ENCODE results near the gene FZD1.
A peak's percentile ranks its signal among the peaks of the same experiment; 100 is the strongest.

Gene FZD1

DNA sequence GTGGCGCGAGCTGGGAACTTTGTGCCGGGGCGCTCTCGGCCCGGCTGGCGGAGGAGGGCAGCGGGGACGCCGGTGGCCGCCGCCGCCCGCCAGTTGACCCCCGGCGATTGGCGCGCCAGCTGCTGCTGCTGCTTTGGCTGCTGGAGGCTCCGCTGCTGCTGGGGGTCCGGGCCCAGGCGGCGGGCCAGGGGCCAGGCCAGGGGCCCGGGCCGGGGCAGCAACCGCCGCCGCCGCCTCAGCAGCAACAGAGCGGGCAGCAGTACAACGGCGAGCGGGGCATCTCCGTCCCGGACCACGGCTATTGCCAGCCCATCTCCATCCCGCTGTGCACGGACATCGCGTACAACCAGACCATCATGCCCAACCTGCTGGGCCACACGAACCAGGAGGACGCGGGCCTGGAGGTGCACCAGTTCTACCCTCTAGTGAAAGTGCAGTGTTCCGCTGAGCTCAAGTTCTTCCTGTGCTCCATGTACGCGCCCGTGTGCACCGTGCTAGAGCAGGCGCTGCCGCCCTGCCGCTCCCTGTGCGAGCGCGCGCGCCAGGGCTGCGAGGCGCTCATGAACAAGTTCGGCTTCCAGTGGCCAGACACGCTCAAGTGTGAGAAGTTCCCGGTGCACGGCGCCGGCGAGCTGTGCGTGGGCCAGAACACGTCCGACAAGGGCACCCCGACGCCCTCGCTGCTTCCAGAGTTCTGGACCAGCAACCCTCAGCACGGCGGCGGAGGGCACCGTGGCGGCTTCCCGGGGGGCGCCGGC, 870 bp downstream of the FZD1 start:
- peak; percentile 76 for DNase-seq (ENCODE audit: low spot score)

DNA sequence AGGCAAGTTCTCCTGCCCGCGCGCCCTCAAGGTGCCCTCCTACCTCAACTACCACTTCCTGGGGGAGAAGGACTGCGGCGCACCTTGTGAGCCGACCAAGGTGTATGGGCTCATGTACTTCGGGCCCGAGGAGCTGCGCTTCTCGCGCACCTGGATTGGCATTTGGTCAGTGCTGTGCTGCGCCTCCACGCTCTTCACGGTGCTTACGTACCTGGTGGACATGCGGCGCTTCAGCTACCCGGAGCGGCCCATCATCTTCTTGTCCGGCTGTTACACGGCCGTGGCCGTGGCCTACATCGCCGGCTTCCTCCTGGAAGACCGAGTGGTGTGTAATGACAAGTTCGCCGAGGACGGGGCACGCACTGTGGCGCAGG, 1.4 kb downstream of the FZD1 start:
- DNase-seq (ENCODE audit: low spot score), result no peak

DNA sequence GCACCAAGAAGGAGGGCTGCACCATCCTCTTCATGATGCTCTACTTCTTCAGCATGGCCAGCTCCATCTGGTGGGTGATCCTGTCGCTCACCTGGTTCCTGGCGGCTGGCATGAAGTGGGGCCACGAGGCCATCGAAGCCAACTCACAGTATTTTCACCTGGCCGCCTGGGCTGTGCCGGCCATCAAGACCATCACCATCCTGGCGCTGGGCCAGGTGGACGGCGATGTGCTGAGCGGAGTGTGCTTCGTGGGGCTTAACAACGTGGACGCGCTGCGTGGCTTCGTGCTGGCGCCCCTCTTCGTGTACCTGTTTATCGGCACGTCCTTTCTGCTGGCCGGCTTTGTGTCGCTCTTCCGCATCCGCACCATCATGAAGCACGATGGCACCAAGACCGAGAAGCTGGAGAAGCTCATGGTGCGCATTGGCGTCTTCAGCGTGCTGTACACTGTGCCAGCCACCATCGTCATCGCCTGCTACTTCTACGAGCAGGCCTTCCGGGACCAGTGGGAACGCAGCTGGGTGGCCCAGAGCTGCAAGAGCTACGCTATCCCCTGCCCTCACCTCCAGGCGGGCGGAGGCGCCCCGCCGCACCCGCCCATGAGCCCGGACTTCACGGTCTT, 1.9 kb downstream of the FZD1 start:
- no peak for DNase-seq (ENCODE audit: low spot score)

DNA sequence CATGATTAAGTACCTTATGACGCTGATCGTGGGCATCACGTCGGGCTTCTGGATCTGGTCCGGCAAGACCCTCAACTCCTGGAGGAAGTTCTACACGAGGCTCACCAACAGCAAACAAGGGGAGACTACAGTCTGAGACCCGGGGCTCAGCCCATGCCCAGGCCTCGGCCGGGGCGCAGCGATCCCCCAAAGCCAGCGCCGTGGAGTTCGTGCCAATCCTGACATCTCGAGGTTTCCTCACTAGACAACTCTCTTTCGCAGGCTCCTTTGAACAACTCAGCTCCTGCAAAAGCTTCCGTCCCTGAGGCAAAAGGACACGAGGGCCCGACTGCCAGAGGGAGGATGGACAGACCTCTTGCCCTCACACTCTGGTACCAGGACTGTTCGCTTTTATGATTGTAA, 2.5 kb downstream of the FZD1 start:
- DNase-seq (ENCODE audit: low spot score), result no peak

DNA sequence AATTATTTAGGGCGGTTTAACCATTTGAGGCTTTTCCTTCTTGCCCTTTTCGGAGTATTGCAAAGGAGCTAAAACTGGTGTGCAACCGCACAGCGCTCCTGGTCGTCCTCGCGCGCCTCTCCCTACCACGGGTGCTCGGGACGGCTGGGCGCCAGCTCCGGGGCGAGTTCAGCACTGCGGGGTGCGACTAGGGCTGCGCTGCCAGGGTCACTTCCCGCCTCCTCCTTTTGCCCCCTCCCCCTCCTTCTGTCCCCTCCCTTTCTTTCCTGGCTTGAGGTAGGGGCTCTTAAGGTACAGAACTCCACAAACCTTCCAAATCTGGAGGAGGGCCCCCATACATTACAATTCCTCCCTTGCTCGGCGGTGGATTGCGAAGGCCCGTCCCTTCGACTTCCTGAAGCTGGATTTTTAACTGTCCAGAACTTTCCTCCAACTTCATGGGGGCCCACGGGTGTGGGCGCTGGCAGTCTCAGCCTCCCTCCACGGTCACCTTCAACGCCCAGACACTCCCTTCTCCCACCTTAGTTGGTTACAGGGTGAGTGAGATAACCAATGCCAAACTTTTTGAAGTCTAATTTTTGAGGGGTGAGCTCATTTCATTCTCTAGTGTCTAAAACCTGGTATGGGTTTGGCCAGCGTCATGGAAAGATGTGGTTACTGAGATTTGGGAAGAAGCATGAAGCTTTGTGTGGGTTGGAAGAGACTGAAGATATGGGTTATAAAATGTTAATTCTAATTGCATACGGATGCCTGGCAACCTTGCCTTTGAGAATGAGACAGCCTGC, 3.1 kb downstream of the FZD1 start:
- no peak for DNase-seq (ENCODE audit: low spot score)

DNA sequence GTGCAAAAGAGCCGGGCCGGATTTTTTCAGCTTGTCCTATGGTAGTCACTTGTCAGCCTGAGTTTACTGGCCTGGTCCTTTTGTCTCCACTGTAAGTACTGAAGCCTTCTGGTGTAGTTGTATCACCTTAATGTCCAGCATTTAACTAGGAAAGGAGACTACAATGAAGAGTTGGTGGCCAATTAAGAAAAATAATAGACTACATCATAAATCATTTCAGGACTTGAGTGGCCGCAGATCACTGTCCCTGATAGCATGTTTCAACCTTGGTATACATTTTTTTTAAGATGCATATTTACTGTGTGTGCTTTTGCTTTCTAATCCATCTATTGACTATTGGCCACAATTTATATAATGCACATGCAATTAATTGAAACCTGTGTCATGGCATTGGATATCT, 6.1 kb downstream of the FZD1 start:
- no peak for DNase-seq (ENCODE audit: low spot score)

DNA sequence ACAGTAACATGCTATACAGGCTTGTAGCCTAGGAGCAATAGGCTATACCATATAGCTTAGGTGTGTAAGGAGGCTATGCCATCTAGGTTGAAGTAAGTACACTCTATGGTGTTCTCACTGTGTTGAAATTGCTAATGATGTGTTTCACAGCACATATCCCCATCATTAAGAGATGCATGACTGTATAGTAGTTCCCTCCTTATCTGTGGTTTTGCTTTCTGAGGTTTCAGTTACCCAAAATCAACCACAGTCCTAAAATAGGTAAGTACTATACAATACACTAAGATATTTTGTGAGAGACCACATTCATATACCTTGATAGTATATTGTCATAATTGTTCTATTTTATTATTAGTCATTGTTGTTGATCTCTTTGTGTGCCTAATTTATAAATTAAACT, 12.7 kb downstream of the FZD1 start:
- DNase-seq (ENCODE audit: low spot score), result no peak

DNA sequence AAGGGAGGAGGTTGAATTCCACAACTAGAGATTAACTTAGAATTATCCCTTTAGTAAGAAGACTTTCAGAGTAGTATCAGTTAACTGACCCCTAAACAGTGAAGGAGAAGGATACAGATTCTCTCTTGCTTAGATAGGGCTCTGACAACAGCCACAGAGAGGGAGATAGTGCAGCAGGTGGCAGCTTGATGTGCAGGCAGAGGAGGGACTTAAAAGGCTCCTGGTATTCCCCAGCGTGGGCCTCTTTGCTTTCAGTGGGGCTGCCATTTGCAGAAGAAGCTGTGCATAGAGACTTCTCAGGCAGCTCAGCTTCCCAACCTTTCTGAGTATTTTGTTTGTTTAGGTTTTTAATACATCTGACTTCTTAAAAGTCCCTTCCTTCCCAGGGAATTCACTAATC, 16.0 kb downstream of the FZD1 start:
- DNase-seq (ENCODE audit: low spot score), result no peak

DNA sequence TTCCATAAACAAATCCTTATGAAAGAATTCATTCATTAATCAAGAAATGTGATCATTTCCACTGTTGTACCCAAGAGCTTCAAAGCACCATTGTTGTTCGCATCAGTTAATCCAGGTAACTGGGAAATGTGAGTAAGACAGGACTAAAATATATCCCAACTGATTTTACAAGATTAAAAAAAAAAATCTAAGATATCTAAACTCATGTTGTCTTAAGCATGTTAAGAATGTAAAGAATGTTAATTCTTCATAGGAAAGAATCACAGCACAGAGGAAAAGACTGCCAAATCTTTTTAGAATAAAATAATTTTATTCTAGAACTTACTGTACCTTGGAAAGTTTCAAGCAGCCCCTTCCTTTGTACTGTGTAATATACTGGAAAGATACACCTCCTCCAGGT, 16.4 kb downstream of the FZD1 start:
- DNase-seq (ENCODE audit: low spot score), result no peak

DNA sequence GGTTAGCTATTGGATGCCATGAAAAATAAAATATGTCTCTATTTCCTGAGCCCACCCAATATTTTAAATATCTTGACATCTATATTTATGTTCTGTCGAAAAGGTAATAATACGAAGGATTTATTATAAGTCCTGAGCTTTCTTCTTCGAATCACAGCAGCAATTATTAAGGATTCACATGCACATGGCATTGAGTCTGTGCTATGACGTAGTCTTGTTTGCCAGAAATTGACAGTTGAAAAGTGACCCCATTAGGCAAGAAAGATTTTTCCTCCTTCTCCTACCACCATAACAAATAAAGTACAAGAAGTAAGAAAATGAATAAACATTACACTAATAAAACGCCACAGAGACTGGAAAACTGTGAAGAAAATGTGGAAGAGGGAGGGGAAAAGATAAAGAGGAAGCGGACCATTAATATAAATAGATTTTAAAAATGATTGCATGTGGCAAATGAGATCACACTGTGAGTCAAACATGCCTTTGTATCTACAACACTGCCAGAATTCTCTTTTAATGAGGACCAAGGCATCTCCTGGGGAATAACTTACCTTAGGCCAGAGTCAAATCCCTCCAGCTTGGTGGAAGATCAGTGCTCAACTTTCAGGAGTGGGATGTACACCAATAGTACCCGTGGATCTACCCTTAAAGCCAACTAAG, 21.6 kb downstream of the FZD1 start:
- no peak for DNase-seq (ENCODE audit: low spot score)

DNA sequence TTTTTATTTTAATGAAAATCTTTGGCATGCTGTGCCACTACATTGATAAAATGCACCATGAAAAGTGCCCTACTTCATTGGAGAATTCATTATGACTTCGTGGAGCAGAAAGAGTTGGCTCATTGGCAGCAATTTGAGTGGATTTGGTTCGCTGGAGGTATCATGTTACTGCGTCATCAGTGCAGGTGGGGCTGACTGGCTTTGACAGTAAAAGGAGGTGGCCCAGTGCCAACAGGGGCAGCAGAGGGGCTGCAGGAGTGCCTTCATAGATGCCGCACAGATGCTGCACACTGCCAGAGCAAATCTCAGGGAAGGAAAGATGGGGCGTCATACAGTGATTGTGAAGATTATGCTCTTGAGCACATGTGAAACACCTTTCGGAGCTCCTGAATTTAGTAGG, 22.2 kb downstream of the FZD1 start:
- DNase-seq (ENCODE audit: low spot score), result no peak

DNA sequence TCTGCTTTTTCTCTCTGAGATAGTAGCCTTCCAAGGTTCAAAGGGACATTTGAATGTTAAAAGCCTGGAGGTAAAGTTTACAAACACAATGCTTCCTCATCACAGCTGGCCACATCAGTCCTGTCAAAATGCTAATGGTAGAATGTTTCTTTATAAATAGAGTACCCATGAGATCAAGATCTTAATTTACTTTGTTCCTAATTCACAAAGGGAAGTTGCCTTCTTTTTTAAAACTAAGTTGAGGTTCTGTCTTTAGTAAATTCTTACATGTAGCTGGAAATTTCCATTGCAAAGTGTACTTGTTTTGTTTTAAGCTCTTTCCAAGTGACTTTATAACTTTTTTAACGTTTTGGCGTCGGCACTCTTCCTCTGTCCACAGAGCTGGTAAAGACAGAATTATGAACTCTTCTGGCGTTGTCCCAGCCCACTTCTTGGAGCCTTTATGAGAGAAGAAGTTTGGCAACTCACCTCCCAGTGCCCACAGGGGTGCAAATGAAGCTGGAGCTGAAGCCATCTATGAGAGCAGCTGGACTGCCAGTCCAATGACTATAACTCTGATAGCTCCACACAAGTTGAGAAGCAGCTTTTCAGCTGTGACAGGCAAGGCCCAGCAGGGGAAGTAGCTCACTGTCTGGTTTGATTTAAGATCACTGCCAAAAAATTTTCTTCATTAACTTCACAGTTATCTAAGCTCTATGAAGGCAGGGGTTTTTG, 23.3 kb downstream of the FZD1 start:
- no peak for DNase-seq (ENCODE audit: low spot score)

DNA sequence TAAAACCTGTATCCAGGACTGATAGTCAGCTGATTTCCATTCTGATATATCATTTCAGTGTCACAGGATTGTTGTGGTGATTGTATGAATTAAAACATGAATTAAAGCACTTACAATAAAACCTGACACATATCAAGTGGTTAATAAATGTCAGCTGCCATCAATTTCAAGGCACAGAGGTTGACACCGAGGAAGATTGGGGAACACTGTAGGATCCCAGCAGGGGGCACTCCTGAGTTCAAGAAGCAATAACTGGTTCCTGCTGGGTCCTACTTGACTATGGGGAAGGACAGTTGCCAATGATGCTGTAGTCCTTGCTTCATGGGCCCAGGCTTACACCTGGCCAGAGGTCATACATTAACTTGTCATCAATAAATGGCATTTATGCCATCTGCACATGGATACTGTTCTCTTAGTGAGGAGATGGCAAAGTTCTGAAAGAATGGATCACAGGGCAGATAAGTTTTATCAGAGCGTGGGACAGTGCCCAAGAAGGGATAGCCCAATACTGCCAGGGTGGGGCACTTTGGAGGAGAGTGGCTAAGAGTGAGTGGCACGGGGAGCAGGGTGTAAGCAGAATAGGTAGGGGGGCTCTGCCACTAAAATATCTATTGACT, 24.1 kb downstream of the FZD1 start:
- peak; percentile 54 for DNase-seq (ENCODE audit: low spot score)

DNA sequence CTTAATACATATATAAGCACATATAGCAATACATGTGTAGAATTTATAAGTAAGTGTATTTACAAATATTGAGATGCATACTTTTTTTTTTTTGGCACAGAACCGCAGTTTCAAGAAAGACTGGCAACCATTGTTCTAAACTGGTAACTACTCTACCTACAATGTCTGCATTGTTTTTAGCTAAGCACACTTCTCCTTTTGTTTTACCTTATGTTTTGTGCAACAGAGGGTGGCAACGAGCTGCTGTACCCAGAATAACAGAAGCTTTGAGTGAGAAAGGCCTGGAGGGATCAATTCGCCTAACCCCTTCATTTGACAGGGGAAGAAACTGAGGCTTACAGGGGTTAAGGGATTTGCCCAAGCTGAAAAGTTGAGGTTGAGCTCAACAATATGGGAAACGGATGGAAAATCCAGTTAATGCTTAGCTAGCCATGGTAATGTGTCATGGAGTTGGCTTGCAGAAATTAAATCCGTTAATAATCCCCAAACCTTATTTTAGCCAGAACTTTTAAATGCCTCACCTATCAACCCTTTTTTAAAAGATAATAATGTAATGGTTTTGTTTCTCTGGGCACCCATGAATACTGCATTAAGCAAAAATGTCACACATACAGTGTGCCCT, 25.5 kb downstream of the FZD1 start:
- DNase-seq (ENCODE audit: low spot score), result no peak

DNA sequence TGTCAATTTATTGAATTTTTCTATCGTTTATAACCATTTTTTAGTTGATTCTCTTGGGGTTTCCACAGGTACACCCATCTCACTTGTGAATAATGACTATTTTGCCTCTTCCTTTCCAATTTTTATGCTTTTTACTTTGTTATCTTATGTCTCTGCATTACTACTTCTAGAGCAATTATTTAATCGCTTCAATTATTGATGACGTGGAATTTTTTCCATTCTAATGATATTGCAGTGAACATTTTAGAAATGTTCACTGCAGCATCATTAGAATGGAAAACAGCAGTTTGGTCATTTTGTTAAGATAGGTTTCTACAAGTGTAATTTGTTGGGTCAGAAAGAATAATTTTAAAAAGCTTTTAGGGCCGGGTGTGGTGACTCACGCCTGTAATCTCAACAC, 27.1 kb downstream of the FZD1 start:
- no peak for DNase-seq (ENCODE audit: low spot score)

DNA sequence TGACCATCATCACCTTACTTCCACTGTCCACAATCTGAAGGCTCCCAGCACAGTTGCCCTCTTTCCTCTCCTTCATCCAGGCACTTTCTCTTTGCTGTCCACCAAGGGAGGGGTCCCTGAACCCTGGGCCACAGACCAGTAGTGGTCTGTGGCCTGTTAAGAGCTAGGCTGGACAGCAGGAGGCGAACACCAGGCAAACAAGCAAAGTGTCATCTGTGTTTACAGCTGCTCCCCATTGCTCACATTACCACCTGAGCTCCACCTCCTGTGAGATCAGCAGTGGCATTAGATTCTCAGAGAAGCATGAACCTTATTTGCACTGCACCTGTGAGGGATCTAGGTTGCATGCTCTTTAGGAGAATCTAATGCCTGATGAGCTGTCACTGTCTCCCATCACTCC, 27.7 kb downstream of the FZD1 start:
- DNase-seq (ENCODE audit: low spot score), result no peak

DNA sequence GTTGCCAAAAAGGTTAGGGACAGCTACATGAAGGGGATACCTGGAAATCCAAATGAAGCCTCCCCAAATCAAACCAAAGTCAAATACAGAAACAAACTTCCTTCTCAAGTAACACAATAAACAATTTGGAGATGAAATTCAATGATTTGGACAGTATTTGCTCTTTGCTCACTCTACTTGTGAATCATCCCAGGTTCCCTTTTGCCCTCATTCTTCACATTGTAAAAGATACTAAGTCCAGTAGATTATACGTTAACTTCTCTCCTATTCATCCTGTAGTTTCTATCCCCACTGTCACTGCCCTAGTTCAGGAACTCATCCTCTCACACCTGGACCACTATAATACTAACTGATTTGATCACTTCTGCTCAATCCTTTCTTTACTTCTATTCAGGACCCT, 28.3 kb downstream of the FZD1 start:
- no peak for DNase-seq (ENCODE audit: low spot score)

DNA sequence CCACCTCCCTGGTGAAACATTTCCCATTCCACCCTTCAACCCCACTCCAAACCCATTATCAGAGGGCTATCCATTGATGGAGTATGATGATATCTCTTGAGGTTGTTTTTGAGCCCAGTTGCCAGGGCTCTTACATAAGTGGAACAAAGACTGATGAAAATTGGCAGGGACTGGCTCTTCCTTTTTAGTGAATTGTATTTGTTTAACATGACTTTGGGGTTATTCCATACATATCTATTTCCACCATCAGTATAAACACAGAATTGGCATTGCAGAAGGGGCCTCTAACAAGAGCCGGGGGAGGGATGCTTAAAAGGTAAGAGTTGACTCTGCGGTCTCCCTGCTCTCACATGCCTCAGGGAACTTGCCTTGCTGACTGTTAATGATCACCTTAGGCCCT, 28.9 kb downstream of the FZD1 start:
- DNase-seq (ENCODE audit: low spot score), result no peak

DNA sequence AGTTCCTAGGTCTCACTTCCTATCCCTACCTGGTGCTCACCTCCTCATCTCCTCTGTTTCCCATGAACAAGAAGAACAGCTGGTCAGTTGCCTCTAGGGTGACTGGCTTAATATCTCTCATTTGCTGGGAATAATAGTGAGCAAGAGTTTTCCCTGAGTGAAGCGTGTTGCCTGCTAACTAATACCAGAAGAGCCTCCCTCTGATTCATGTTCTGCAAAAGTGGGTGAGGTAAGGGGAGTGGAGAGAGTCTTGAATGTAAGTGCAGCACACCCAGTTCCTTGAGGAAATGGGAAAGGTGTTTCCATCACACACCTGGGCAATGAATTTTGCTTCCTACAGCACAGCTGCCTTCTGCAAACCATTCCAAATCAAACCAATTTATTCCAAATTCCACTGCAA, 29.6 kb downstream of the FZD1 start:
- DNase-seq (ENCODE audit: low spot score), result no peak

DNA sequence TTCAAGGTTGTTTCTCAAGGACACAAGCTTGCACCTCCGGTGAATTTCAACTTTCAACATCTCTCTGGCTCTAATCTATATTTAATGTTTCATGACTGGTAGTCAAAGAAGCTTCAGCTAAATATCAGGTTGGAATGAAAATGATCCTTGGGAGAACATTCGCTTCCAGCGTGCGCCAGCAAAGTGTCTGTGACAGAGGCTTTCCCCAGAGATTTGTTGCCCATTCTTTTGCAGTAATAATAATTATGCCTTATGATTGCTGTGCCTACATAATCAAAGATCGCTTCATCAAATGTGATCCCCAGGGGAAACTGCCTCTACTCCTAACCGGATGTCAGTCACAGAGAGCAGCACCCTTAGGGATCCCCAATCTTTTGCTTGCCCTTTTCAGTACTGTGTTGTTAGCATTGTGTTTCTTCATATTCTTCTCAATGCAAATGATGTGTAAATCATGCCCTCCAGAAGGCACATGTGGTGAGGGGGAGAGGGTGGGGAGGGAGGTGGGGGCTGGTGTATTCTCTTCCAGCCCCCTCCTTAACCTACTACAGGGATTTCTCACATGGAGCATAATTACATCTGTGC, 30.5 kb downstream of the FZD1 start:
- DNase-seq (ENCODE audit: low spot score), result peak; percentile 31

DNA sequence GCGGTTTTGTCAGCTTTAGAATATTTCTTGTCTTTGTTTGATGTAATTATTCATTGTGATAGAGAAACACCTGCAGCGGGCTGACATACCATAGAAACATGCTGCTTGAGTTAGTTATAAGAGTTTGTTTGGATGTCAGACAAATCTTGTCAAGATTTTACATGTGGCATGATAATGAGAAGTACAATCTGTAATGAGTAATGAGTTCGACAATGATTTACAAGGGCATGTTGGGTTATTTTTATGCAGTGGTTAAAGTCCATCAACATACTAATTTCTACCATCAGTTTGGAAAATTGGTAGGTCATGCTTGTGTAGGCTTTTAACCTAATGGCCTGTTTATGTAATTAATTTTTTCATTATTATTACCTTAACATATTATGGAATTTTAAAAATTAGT, 31.3 kb downstream of the FZD1 start:
- DNase-seq (ENCODE audit: low spot score), result no peak
